Measurements from ENCODE around the gene PAGE2. TPM values are rescaled to one million over a fixed set of nuclear protein-coding genes. Genes with fewer than 3 reads are reported as not detected.
"Not testable (repeated sequence)": the region's sequence is repeated elsewhere in the genome, so short reads cannot be mapped to it uniquely, and the experiment has no call there.

Gene PAGE2
- total and polyA plus RNA-seq, 4 donors, result not detected

DNA sequence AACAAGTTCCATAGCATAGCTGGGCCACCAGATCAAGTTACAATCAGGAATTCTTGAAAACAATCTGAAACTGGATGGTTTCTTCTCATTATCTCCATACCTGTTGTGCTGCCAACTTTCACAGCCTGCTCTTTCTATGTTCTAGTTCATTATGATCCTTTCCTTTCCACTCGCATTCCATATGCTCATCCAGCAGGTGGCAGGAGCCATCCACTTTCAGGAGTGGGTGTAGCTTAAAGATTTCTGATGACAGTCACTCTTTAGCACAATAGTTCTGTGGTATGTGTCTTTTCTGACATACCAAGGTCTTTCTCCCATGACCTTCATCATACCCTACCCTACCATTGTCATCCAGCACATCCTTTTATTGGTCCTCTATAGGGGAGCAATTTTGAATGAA lies 46.4 kb downstream of the PAGE2 start:
- ATAC-seq (ENCODE audit: low FRiP score), result no peak
- H3K27ac ChIP-seq (ENCODE audit: low read depth in 1 of 2, low read length in 2 of 2), result no peak overlapping the region
- H3K9me3 ChIP-seq (ENCODE audit: control insufficient read depth, low read length), result no peaks in the 10 kb centered on the region
- no peaks in the 10 kb centered on the region for H3K4me1 ChIP-seq (ENCODE audit: control insufficient read depth in 1 of 2, insufficient read depth in 2 of 2, low read length in 2 of 2)
- intact Hi-C loops (cut with DNase I), result loop anchor here in 1 of 2 donors (10.0 kb wide), 1 partner anchor 210 kb away; no protein-coding TSS in a partner anchor
- 4 to 11% methylated on average over 1 of the region's 1 CpG for whole genome bisulfite sequencing, 2 donors
- H3K4me3 ChIP-seq (ENCODE audit: low read length in 2 of 2), result no peak overlapping the region
- H3K36me3 ChIP-seq (ENCODE audit: control insufficient read depth in 1 of 2, insufficient read depth in 2 of 2, low read length in 1 of 2), result no peaks in the 10 kb centered on the region
- H3K27me3 ChIP-seq (ENCODE audit: control insufficient read depth in 1 of 2, insufficient read depth in 2 of 2, low read length in 1 of 2), result no peaks in the 10 kb centered on the region
- peak in 1 of 2 donors; percentile 45 for DNase-seq

DNA sequence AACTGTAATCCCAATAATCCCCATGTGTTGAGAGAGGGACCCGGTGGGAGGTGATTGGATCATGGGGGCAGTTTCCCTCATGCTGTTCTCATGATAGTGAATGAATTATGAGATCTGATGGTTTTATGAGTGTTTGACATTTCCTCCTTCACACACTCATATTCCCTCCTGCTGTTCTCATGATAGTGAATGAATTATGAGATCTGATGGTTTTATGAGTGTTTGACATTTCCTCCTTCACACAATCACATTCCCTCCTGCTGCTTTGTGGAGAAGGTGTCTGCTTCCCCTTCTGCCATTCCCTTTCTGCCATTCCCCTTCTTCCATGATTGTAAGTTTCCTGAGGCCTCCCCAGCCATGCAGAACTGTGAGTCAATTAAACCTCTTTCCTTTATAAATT lies 52.0 kb downstream of the PAGE2 start:
- H3K36me3 ChIP-seq (ENCODE audit: control insufficient read depth in 1 of 2, insufficient read depth in 2 of 2, low read length in 1 of 2); H3K27ac ChIP-seq (ENCODE audit: low read depth in 1 of 2, low read length in 2 of 2); H3K27me3 ChIP-seq (ENCODE audit: control insufficient read depth in 1 of 2, insufficient read depth in 2 of 2, low read length in 1 of 2); H3K4me1 ChIP-seq (ENCODE audit: control insufficient read depth in 1 of 2, insufficient read depth in 2 of 2, low read length in 2 of 2); H3K9me3 ChIP-seq (ENCODE audit: control insufficient read depth, low read length); ATAC-seq (ENCODE audit: low FRiP score); H3K4me3 ChIP-seq (ENCODE audit: low read length in 2 of 2); DNase-seq; intact Hi-C loops (cut with DNase I): not testable (repeated sequence)
- WGBS, 2 donors, result 82 to 88% methylated on average over 1 of the region's 1 CpG

Other genes starting within 250 kb of the PAGE2 start
- 10 to 100 TPM; 13.5 to 21.2 TPM for gene TRO, start 168.2 kb upstream of the PAGE2 start, total RNA-seq
- gene TRO, start 168.2 kb upstream of the PAGE2 start, polyA plus RNA-seq, result 10 to 100 TPM in 1 of 2 donors, 1 to 10 TPM in 1; 1.3 to 35.4 TPM
- gene PFKFB1, start 94.8 kb upstream of the PAGE2 start, total RNA-seq, result under 1 TPM; 0.30 to 0.39 TPM
- gene PFKFB1, start 94.8 kb upstream of the PAGE2 start, polyA plus RNA-seq, result not detected
- gene APEX2, start 88.7 kb upstream of the PAGE2 start, total RNA-seq, result 10 to 100 TPM in 1 of 2 donors, 1 to 10 TPM in 1; 9.9 to 10.1 TPM
- gene APEX2, start 88.7 kb upstream of the PAGE2 start, polyA plus RNA-seq, result 1 to 10 TPM; 6.0 to 6.6 TPM
- 10 to 100 TPM in 1 of 2 donors, 1 to 10 TPM in 1; 2.5 to 10.4 TPM for gene ALAS2, start 58.0 kb upstream of the PAGE2 start, total RNA-seq
- gene ALAS2, start 58.0 kb upstream of the PAGE2 start, polyA plus RNA-seq, result not detected
- gene PAGE2B, start 14.0 kb upstream of the PAGE2 start, total RNA-seq, result not detected
- gene PAGE2B, start 14.0 kb upstream of the PAGE2 start, polyA plus RNA-seq, result not detected
- not detected for gene PAGE5, start 131.3 kb downstream of the PAGE2 start, total RNA-seq
- gene PAGE5, start 131.3 kb downstream of the PAGE2 start, polyA plus RNA-seq, result not detected
- not detected for gene PAGE3, start 175.9 kb downstream of the PAGE2 start, total RNA-seq
- not detected for gene PAGE3, start 175.9 kb downstream of the PAGE2 start, polyA plus RNA-seq

Measured in aorta (tissue), 5 donors.